ENCODE results near the gene DOK6. TPM values are rescaled to one million over a fixed set of nuclear protein-coding genes. Genes with fewer than 3 reads are reported as not detected.

Gene DOK6
- total and polyA plus RNA-seq, 11 donors = 0.46 to 9.7 (median 2.9) TPM

- no peaks in the 10 kb centered on the region for H3K36me3 ChIP-seq
- DNase-seq (no peak), ATAC-seq (no peak)
- 92 to 94% (median 94%) methylated on average over 3 of the region's 3 CpGs for WGBS, 4 donors
- H3K27ac ChIP-seq = no peak overlapping the region
- H3K9me3 ChIP-seq = no peaks in the 10 kb centered on the region
- no peak overlapping the region for H3K4me3 ChIP-seq
- TF ChIP-seq POLR2A (IDR thresholded peaks at IDR 0.05) (no peak), CTCF (IDR thresholded peaks at IDR 0.05) (no peak)
- intact Hi-C loops (cut with DNase I) = loop anchor here in 1 of 10 donors (10.0 kb wide), 1 partner anchor 56 kb away; no protein-coding TSS in a partner anchor
- no peaks in the 10 kb centered on the region for H3K4me1 ChIP-seq
- no peaks in the 10 kb centered on the region for H3K27me3 ChIP-seq
These were observed 380.2 kb downstream of the DOK6 start for GRCh38 chr18:69780851-69781250.

- no peaks in the 10 kb centered on the region for H3K36me3 ChIP-seq
- WGBS, 4 donors = 92 to 96% (median 95%) methylated on average over 2 of the region's 2 CpGs
- no peak for TF ChIP-seq POLR2A (IDR thresholded peaks at IDR 0.05)
- no peak for TF ChIP-seq CTCF (IDR thresholded peaks at IDR 0.05)
- intact Hi-C loops (cut with DNase I) = loop anchor here in 1 of 10 donors (10.0 kb wide), 1 partner anchor 60 kb away; no protein-coding TSS in a partner anchor
- H3K27ac ChIP-seq = no peak overlapping the region
- no peaks in the 10 kb centered on the region for H3K9me3 ChIP-seq
- no peaks in the 10 kb centered on the region for H3K4me1 ChIP-seq
- DNase-seq (no peak), ATAC-seq (no peak)
- no peak overlapping the region for H3K4me3 ChIP-seq
- no peaks in the 10 kb centered on the region for H3K27me3 ChIP-seq
These were observed 384.1 kb downstream of the DOK6 start for GRCh38 chr18:69784815-69785214.

DNA sequence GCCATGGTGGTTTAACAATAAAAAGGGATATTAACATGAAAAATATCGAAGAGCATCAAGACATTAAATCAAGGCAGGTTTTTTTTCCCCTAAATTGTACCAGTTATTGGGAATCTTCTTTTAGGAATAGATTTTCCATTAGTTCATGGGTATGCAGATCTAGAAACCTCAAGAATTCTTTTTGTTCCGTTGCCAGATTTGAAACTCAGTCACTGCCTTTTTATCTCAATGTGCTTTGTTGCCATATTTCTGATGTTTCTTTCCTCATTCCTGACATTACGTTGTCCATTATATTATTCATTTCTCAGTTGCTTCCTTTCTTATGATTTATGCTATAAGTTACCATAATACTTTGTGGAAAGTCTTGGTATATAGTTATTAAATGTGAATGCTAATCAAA, 384.8 kb downstream of the DOK6 start:
- no peak for DNase-seq
- Histone ChIP-seq H3K27me3 (no peaks in the 10 kb centered on the region), H3K4me1 (no peaks in the 10 kb centered on the region), H3K9me3 (no peaks in the 10 kb centered on the region), H3K4me3 (no peak overlapping the region), H3K27ac (no peak overlapping the region), H3K36me3 (no peaks in the 10 kb centered on the region)
- WGBS, 4 donors = 85 to 89% (median 88%) methylated on average over 3 of the region's 3 CpGs
- TF ChIP-seq POLR2A (IDR thresholded peaks at IDR 0.05) = no peak
- TF ChIP-seq CTCF (IDR thresholded peaks at IDR 0.05) = no peak
- intact Hi-C loops (cut with DNase I) = loop anchor here in 1 of 10 donors (10.0 kb wide), 1 partner anchor 61 kb away; no protein-coding TSS in a partner anchor
- no peak for ATAC-seq

DNA sequence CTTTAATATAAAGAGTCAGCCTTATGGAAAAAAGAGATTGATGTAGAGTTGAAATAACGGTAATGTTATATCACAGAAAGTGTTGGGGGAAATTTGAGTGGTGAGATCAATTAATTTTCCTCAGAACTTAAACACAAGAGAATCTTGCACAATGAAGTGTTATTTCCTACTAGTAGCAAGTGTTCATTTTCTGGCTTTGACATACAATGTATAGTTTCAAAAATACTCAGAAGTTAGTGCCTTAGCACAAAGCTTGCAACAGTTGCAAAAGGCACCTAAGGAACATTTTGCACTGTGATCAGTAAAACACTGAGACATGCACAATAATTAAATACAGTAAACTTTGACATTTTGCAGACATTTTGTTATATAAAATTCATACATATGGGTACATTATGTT, 385.7 kb downstream of the DOK6 start:
- Histone ChIP-seq H3K27ac (no peak overlapping the region), H3K27me3 (no peaks in the 10 kb centered on the region), H3K36me3 (no peaks in the 10 kb centered on the region), H3K9me3 (no peaks in the 10 kb centered on the region), H3K4me1 (no peaks in the 10 kb centered on the region), H3K4me3 (no peak overlapping the region)
- TF ChIP-seq POLR2A (IDR thresholded peaks at IDR 0.05) (no peak), CTCF (IDR thresholded peaks at IDR 0.05) (no peak)
- intact Hi-C loops (cut with DNase I) = loop anchor here in 1 of 10 donors (10.0 kb wide), 1 partner anchor 62 kb away; no protein-coding TSS in a partner anchor
- 85 to 90% (median 87%) methylated on average over 1 of the region's 1 CpG for WGBS, 4 donors
- DNase-seq (no peak), ATAC-seq (no peak)
